ENCODE data around the gene DAND5. TPM values are rescaled to one million over a fixed set of nuclear protein-coding genes. Genes with fewer than 3 reads are reported as not detected.

DAND5 gene, protein sequence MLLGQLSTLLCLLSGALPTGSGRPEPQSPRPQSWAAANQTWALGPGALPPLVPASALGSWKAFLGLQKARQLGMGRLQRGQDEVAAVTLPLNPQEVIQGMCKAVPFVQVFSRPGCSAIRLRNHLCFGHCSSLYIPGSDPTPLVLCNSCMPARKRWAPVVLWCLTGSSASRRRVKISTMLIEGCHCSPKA
- total RNA-seq (not detected), polyA plus RNA-seq (not detected), total RNA-seq (0 to 0.30 (median 0) reads per million in 6 experiments)

DNA sequence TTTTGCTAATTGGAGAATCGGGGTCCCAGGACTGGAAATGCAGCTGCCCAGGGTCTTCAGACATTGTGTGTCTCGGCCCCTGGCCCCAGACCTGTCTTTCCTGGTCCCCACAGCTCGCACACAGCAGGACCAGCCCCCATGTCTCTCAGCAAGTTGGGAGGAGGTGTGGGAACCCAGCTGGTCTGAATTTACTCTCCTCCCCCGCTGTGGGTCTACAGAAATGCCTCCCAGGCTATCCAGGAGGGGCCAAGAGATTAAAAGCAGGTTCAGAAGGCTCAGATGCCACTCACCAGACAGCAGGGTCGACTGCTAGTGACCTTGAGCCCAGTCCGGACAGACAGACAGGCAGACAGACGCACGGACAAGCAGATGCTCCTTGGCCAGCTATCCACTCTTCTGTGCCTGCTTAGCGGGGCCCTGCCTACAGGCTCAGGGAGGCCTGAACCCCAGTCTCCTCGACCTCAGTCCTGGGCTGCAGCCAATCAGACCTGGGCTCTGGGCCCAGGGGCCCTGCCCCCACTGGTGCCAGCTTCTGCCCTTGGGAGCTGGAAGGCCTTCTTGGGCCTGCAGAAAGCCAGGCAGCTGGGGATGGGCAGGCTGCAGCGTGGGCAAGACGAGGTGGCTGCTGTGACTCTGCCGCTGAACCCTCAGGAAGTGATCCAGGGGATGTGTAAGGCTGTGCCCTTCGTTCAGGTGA lies at the start of gene DAND5:
TSS of gene DAND5 (plus strand) at position 285 of the 697 bp plus-strand sequence. CDS start at position 370, 85 bp downstream.
- H3K9me3 Mint-ChIP-seq: no peaks in the 10 kb centered on the region
- no peak within 1 kb of the TSS for H3K4me3 Mint-ChIP-seq
- H3K27ac Mint-ChIP-seq: peak within 1 kb of the TSS in 2 of 10 donors; percentile 2 to 58
- DNase-seq (no peak), ATAC-seq (no peak)
- H3K27me3 Mint-ChIP-seq: peaks cover 0 to 2% (median 0%) of the 10 kb centered on the region in 5 donors
- POLR2A ChIA-PET: interaction anchor here (0.7 to 1.0 kb wide), 2 partner anchors 79 to 1559 kb away, joined by 4 read pairs; partner anchors contain the start of gene GCDH
- peaks cover 5 to 12% (median 6%) of the 10 kb centered on the region in 4 donors for H3K4me1 Mint-ChIP-seq
- no peaks in the 10 kb centered on the region for H3K36me3 Mint-ChIP-seq

DNA sequence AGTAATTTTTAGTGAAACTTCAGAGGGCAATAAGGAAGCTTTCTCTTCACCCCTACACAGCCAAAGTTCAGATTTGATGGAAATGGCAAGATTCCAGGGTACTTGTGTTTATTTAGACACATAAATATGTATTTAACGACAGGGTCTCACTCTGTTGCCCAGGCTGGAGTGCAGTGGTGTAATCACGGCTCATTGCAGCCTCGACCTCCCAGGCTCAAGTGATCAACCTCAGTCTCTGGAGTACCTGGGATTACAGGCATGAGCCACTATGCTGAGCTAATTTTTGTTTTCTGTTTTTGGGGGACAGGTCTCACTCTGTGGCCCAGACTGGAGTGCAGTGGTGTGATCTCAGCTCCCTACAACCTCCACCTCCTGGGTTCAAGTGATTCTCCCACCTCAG lies 48.3 kb upstream of the DAND5 start:
- no peak for DNase-seq
- no peaks in the 10 kb centered on the region for H3K9me3 Mint-ChIP-seq
- no peak for ATAC-seq
- H3K4me1 Mint-ChIP-seq: peaks cover 6 to 20% (median 13%) of the 10 kb centered on the region in 4 donors
- peaks cover 0 to 2% (median 0%) of the 10 kb centered on the region in 5 donors for H3K27me3 Mint-ChIP-seq
- POLR2A ChIA-PET: interaction anchor here (0.7 to 12.8 kb wide), 3 partner anchors 11 to 174 kb away, joined by 3 to 122 read pairs (median 6); partner anchors contain the start of gene FARSA
- H3K27ac Mint-ChIP-seq: peak overlapping the region in 5 of 10 donors; percentile 7 to 59 (median 47)
- peaks cover 0 to 34% (median 13%) of the 10 kb centered on the region in 3 donors for H3K36me3 Mint-ChIP-seq
- peak overlapping the region in 1 of 10 donors; percentile 12 for H3K4me3 Mint-ChIP-seq

DNA sequence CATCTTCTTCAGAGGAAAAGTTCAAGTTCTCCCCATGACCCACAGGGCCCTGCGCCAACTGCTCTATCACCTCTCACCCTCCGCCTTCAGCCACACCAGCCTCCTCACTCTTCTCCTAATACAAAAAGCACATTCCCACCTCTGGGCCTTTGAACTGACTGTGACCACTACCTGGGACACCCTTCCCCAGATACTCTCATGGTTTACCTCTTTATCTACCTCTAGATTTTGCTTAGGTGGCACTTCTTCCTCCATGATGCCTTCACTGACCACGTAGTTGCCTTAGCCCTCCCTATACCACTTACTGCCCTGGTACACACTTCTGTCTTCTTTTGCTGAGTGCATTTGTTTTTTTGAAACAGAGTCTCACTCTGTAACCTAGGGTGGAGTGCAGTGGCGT lies 46.4 kb upstream of the DAND5 start:
- Mint-ChIP-seq H3K4me1 (peaks cover 6 to 14% (median 13%) of the 10 kb centered on the region in 4 donors), H3K4me3 (peak overlapping the region in 1 of 10 donors; percentile 33), H3K27ac (peak overlapping the region in 4 of 10 donors; percentile 7 to 86 (median 50)), H3K36me3 (peaks cover 0 to 51% (median 19%) of the 10 kb centered on the region in 3 donors), H3K27me3 (peaks cover 0 to 2% (median 0%) of the 10 kb centered on the region in 5 donors), H3K9me3 (no peaks in the 10 kb centered on the region)
- POLR2A ChIA-PET: interaction anchor here (1.4 to 12.8 kb wide), 2 partner anchors 9 to 10 kb away, joined by 3 to 122 read pairs; partner anchors contain the start of gene FARSA
- no peak for ATAC-seq
- DNase-seq: no peak

DNA sequence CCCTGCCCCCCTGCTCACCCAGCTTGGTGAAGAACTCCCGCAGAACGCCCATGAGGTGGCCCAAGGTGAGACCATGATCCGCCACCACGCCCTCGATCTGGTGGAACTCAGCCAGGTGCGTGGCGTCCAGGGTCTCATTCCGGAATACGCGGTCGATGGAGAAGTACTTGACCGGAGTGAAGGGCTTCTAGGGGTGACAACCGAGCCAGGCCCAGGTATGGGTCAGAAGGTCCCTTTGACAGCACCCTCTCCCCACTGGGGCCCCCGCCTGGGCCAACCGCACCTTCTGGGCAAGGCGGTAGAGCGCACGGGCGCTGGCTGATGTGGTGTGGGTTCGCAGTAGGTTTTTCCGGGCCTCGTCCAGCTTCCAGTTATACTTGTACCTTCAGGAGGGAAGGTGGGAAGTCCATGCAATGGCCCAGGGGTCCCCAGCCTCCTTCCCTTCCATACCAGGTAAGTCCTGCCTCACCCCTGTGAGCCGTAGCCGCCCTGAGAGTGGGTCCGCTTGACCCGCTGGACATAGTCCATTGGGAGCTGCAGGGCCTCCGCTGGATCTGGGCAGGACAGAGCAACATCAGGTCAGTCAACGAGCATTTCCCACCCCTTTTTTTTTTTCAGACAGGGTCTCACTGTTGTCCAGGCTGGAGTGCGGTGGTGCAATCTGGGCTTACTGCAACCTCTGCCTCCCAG lies 44.6 kb upstream of the DAND5 start:
- POLR2A ChIA-PET: interaction anchor here (0.9 to 12.8 kb wide), 3 partner anchors 7 to 176 kb away, joined by 3 to 122 read pairs (median 3); partner anchors contain the start of gene FARSA
- Mint-ChIP-seq H3K9me3 (no peaks in the 10 kb centered on the region), H3K27ac (no peak overlapping the region), H3K36me3 (peaks cover 0 to 68% (median 23%) of the 10 kb centered on the region in 3 donors), H3K27me3 (no peaks in the 10 kb centered on the region), H3K4me3 (no peak overlapping the region), H3K4me1 (peaks cover 0 to 5% (median 3%) of the 10 kb centered on the region in 4 donors)
- ATAC-seq (no peak), DNase-seq (no peak)

DNA sequence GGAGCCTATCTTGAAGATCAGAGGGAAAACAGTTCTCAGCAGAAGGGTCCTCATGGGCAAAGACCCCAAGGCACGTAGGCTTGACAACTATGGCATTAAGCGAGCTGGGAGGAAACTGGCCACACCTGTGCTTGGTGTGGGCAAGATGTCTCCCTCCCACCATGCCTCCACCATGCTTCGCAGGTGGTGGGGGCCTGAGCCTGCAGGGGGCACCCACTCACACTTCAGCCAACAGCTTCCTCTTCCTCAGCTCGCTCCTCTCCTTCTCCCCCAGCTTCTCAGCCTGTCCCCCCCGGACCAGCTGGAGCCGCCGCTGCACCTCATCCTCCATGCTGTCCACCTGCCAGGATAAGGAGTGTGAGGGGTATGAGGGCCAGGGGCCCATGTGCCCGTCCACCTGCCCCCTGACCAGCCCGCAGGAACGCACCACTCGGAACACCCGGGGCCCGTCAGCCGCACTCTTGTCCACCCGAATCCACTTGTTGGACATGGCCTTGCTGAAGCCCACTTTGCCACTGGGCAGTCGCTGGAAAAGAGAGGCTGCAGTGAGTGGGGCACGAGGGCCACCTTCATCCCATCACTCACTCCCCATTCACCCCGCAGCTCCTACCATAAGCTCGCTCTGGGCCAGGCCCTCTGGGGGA lies 39.3 kb upstream of the DAND5 start:
- Mint-ChIP-seq H3K4me3 (no peak overlapping the region), H3K4me1 (peaks cover 14 to 32% (median 26%) of the 10 kb centered on the region in 4 donors), H3K36me3 (peaks cover 0 to 57% (median 11%) of the 10 kb centered on the region in 3 donors), H3K27me3 (no peaks in the 10 kb centered on the region), H3K9me3 (no peaks in the 10 kb centered on the region), H3K27ac (no peak overlapping the region)
- ATAC-seq (no peak), DNase-seq (no peak)
- POLR2A ChIA-PET: interaction anchor here (1.6 to 6.0 kb wide), 2 partner anchors 12 to 39 kb away, joined by 5 to 122 read pairs; partner anchors contain the start of genes GCDH and SYCE2

DNA sequence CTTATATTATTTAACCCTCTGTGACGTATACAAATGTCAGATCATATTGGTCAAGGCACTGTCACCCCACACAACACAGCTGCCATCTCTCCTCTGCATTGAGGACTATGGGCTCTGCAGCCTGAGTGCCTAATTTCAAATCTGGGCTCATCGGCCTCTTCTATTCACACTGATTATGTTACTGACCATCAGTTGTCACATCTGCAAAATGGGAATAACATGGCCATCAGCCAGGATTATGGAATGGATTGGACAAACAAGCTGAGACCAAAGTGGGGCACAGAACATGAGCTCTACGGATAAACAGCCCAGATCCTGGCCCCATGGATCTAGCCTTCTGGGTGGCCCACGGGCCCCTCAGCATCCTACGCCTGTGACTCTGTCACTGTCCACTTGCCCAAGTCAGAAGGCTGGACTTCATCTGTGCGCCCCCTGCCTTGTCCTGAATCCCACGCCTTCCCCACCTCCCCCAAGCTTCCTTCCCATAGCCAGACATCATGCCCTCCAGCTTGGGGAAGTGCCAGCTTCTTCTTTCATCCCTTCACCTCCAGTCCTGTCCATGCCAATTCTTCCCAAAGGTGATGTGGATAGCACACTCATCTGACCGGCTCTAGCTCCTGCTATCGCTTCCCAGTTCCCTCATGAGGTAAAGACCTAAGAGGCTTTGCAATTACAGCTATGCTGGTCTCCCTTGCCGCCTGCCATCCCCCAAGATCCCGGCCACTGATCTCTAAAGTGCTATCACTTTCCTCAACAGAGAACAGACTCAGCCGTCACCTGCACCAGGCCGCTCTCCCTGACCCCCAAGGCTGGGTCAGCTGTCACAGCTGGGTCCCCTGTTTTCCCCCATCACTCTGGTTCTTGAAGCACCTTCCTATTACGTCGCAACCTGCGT lies 36.7 kb upstream of the DAND5 start:
- Mint-ChIP-seq H3K27me3 (no peaks in the 10 kb centered on the region), H3K9me3 (no peaks in the 10 kb centered on the region), H3K27ac (peak overlapping the region; percentile 74 to 98 (median 96)), H3K4me1 (peaks cover 20 to 45% (median 39%) of the 10 kb centered on the region in 4 donors), H3K4me3 (peak overlapping the region; percentile 92 to 99 (median 97)), H3K36me3 (peaks cover 0 to 32% (median 6%) of the 10 kb centered on the region in 3 donors)
- POLR2A ChIA-PET: interaction anchor here (0.5 to 6.0 kb wide), 15 partner anchors 7 to 1727 kb away, joined by 3 to 122 read pairs (median 4); partner anchors contain the start of genes DNASE2, GCDH, RAD23A and SYCE2
- ATAC-seq (no peak), DNase-seq (no peak)

DNA sequence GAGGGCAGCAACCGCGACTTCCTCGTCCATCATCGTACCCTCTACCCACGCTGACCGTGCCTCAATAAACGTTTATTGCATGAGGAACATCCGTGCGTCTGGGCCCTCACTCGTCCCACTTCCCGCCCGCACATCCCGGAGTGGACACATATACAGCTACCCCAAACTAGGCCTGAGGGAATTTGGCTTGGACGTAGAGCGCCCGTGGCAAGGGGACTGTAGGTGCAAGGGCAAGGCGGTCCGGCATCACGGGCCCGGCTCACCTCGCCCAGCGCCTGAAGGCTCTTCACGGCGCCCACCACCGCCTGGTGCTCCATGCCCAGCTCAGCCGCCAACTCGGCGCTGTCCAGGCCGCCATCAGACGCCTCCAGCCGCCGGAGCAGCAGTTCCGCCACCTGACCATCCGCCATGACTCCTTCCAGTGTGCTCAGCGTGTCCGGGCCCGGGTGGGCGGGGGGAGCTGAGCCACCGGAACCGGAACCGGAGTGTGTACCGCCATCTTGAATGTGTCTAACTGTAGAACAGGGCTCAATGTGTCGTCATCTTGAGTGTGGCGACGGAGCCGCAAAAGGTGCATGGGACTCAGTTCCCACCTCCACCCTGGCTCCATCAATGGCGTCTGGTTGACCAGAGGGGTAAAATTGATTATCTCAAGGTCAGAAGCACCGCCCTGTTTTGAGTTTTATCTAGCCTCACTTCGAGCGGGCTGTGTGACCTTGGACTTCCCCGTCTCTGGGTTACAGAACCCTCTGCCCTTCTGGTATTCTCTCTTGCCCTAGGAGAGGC lies 35.9 kb upstream of the DAND5 start, which contains the start of gene FARSA:
TSS of gene FARSA (minus strand) at position 425 of the 786 bp plus-strand sequence. CDS start at position 410, 15 bp downstream.
- peaks cover 0 to 26% (median 2%) of the 10 kb centered on the region in 3 donors for H3K36me3 Mint-ChIP-seq
- H3K4me3 Mint-ChIP-seq: peak within 1 kb of the TSS; percentile 92 to 99 (median 97)
- no peaks in the 10 kb centered on the region for H3K27me3 Mint-ChIP-seq
- DNase-seq: peak; percentile 72 to 92 (median 82)
- POLR2A ChIA-PET: interaction anchor here (0.6 to 6.0 kb wide), 15 partner anchors 8 to 1499 kb away, joined by 3 to 122 read pairs (median 4); partner anchors contain the start of genes DNASE2, GADD45GIP1, GCDH and RAD23A
- H3K27ac Mint-ChIP-seq: peak within 1 kb of the TSS; percentile 88 to 98 (median 96)
- peaks cover 23 to 51% (median 46%) of the 10 kb centered on the region in 4 donors for H3K4me1 Mint-ChIP-seq
- ATAC-seq: peak; percentile 46 to 57
- H3K9me3 Mint-ChIP-seq: no peaks in the 10 kb centered on the region

DNA sequence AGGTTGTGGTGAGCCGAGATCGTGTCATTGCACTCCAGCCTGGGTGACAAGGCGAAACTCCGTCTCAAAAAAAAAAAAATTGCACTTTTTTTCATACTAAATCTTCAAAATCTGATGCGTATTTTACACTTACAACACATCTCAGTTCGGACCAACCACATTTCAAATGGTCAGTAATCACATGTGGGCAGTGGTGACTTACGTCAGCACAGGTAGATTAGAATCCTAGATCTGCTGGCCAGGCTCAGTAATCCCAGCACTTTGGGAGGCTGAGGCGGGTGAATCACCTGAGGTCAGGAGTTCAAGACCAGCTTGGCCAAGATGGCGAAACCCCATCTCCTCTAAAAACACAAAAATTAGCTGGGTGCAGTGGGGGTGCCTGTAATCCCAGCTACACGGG lies 34.3 kb upstream of the DAND5 start:
- Mint-ChIP-seq H3K4me3 (peak overlapping the region in 5 of 10 donors; percentile 5 to 33 (median 24)), H3K9me3 (no peaks in the 10 kb centered on the region), H3K27ac (no peak overlapping the region), H3K36me3 (peaks cover 4 to 23% (median 4%) of the 10 kb centered on the region in 3 donors), H3K27me3 (no peaks in the 10 kb centered on the region), H3K4me1 (peaks cover 30 to 63% (median 59%) of the 10 kb centered on the region in 4 donors)
- DNase-seq (no peak), ATAC-seq (no peak)
- POLR2A ChIA-PET: interaction anchor here (0.9 to 6.0 kb wide), 3 partner anchors 17 to 183 kb away, joined by 3 to 122 read pairs (median 37); partner anchors contain the start of genes GCDH, NACC1 and SYCE2

DNA sequence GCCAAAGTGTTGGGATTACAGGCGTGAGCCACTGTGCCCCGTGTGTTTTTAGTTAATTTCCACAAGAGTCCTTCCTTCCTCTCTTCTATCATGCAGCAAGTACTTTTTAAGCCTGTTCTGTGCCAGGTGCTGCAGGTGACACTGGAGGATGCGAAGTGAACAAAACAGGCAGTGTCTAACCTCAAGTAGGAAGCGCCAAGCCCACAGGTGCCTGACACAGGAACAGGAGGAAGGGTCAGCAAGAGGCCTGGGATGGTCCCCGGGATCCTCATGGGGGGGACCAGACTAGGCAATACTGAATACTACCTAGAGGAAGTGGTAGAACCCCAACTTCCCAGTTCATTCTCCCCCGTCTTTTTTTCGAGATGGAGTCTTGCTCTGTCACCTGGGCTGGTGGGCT lies 32.8 kb upstream of the DAND5 start:
- POLR2A ChIA-PET: interaction anchor here (1.2 to 3.3 kb wide), 3 partner anchors 22 to 154 kb away, joined by 3 to 56 read pairs (median 8); partner anchors contain the start of genes GCDH and KLF1
- peaks cover 36 to 68% (median 66%) of the 10 kb centered on the region in 4 donors for H3K4me1 Mint-ChIP-seq
- peak overlapping the region in 9 of 10 donors; percentile 30 to 97 (median 50) for H3K4me3 Mint-ChIP-seq
- no peak for ATAC-seq
- H3K9me3 Mint-ChIP-seq: no peaks in the 10 kb centered on the region
- H3K27me3 Mint-ChIP-seq: no peaks in the 10 kb centered on the region
- peaks cover 5 to 32% (median 8%) of the 10 kb centered on the region in 3 donors for H3K36me3 Mint-ChIP-seq
- DNase-seq: no peak
- peak overlapping the region in 9 of 10 donors; percentile 1 to 94 (median 74) for H3K27ac Mint-ChIP-seq
